Measurements from ENCODE around the gene DEPP1.

Gene DEPP1

DNA sequence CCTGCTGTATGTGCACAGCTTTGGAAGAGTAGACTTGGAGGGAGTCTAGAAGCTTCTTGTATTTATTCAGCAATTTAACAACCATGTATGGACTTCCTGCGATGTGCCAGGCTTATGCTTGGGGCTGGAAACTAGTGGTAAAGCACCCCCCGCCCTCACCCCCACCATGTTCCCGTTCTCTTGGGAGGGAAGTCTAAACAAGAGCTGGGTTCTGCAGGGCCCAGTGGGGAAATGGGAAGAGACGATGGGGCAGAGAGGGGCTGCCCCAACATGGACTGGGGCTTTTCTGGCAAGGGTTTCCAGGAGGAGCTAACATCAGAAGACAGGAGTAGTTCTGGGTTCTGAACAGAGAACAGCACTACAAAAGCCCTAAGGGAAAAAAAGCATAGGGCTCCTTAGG, 11.0 kb downstream of the DEPP1 start:
- H3K4me3 ChIP-seq (ENCODE audit: insufficient read length, low read depth) = no peak overlapping the region
- no peaks in the 10 kb centered on the region for H3K27me3 ChIP-seq (ENCODE audit: insufficient read depth, insufficient read length)
- no peak for DNase-seq (ENCODE audit: low read depth, low spot score)
- no peak for TF ChIP-seq YY1 (IDR thresholded peaks at IDR 0.05; ENCODE audit: insufficient read depth, insufficient read length)
- no peak for TF ChIP-seq ZNF274 (IDR thresholded peaks at IDR 0.05; ENCODE audit: low read depth, low read length)
- no peak for TF ChIP-seq SUZ12 (IDR thresholded peaks at IDR 0.05; ENCODE audit: extremely low read depth, insufficient read depth, insufficient read length)
- peaks cover 28% of the 10 kb centered on the region for H3K36me3 ChIP-seq (ENCODE audit: insufficient read depth, insufficient read length, low read length)
- H3K4me1 ChIP-seq (ENCODE audit: insufficient read depth, insufficient read length) = peaks cover 6% of the 10 kb centered on the region
- no peaks in the 10 kb centered on the region for H3K9me3 ChIP-seq (ENCODE audit: insufficient read depth, low read length)
- H3K9ac ChIP-seq (ENCODE audit: insufficient read length, low read depth) = no peak overlapping the region

DNA sequence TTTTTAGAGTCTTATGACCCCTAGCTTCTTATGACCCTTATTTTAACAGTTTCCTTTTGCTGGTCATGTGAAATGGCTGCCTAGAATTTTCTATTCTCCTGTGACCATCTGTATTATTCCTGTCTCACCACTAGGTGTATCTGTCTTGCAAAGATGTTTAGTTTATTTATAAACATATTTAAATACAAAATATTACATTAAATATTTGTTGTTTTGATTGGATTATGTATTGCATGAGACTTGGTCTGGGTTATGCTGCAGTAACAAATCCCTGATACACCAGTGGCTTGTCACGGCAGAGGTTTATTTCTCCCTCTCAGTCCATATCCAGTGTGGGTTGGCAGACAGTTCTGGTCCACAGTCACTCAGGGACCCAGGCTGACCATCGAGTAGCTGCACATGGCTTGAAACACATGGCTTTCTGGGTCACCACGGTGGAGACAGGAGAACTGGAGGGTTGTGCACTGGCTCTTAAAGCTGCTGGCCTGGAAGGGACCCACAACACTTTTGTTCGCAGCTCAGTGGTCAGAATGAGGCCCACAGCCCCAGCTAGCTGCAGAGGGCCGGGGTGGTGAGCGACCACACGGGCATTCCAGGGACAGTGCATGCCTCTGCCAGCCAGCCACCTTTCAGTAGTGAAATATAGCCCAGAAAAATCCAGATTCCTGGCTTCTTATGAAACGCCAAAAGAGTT, 11.6 kb downstream of the DEPP1 start:
- no peak overlapping the region for H3K4me3 ChIP-seq (ENCODE audit: insufficient read length, low read depth)

DNA sequence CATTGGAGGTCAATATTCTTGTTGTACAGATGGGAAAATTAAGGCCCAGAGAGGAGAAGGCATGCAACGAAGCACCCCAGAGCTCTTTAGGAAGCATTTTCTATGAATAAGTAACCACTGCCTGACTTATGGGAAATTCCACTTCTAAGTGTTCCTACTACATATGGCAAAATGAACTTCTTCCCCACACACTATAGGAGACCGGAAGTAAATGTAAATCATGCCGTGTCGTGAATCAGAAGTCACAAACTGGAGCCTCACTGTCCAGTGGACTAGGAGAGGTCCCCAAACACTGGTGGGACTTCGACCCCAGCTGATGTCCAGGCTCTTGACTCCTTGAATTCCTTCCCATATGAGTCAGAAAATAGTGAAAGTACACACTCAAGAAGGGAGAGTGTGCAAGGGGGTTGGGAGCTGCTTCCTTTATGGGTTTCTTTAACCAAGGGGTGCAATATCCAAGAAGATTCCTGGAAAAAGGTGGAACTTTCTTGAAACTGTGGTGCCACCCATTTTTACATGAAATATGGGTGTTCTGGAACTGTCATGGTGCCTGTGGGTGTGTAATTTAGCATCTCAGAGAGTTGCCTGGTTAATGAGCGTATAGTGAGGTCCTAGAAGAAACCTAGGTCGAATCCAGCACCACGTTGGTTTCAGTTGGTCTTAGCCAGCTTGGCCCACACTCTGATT, 12.3 kb downstream of the DEPP1 start:
- no peak for DNase-seq (ENCODE audit: low read depth, low spot score)
- no peak overlapping the region for H3K9ac ChIP-seq (ENCODE audit: insufficient read length, low read depth)
- peaks cover 9% of the 10 kb centered on the region for H3K4me1 ChIP-seq (ENCODE audit: insufficient read depth, insufficient read length)
- no peaks in the 10 kb centered on the region for H3K27me3 ChIP-seq (ENCODE audit: insufficient read depth, insufficient read length)
- H3K4me3 ChIP-seq (ENCODE audit: insufficient read length, low read depth) = no peak overlapping the region
- H3K36me3 ChIP-seq (ENCODE audit: insufficient read depth, insufficient read length, low read length) = peaks cover 23% of the 10 kb centered on the region
- no peaks in the 10 kb centered on the region for H3K9me3 ChIP-seq (ENCODE audit: insufficient read depth, low read length)
- TF ChIP-seq ZNF274 (IDR thresholded peaks at IDR 0.05; ENCODE audit: low read depth, low read length) = no peak
- TF ChIP-seq SUZ12 (IDR thresholded peaks at IDR 0.05; ENCODE audit: extremely low read depth, insufficient read depth, insufficient read length) = no peak
- no peak for TF ChIP-seq YY1 (IDR thresholded peaks at IDR 0.05; ENCODE audit: insufficient read depth, insufficient read length)

More for the DNA sequence above, 11.6 kb downstream of the DEPP1 start:
- Histone ChIP-seq H3K36me3 (ENCODE audit: insufficient read depth, insufficient read length, low read length) (peaks cover 29% of the 10 kb centered on the region), H3K9ac (ENCODE audit: insufficient read length, low read depth) (no peak overlapping the region), H3K27me3 (ENCODE audit: insufficient read depth, insufficient read length) (no peaks in the 10 kb centered on the region), H3K4me1 (ENCODE audit: insufficient read depth, insufficient read length) (peaks cover 8% of the 10 kb centered on the region), H3K9me3 (ENCODE audit: insufficient read depth, low read length) (no peaks in the 10 kb centered on the region)
- TF ChIP-seq ZNF274 (IDR thresholded peaks at IDR 0.05; ENCODE audit: low read depth, low read length) (no peak), YY1 (IDR thresholded peaks at IDR 0.05; ENCODE audit: insufficient read depth, insufficient read length) (no peak), SUZ12 (IDR thresholded peaks at IDR 0.05; ENCODE audit: extremely low read depth, insufficient read depth, insufficient read length) (no peak)
- no peak for DNase-seq (ENCODE audit: low read depth, low spot score)

DNA sequence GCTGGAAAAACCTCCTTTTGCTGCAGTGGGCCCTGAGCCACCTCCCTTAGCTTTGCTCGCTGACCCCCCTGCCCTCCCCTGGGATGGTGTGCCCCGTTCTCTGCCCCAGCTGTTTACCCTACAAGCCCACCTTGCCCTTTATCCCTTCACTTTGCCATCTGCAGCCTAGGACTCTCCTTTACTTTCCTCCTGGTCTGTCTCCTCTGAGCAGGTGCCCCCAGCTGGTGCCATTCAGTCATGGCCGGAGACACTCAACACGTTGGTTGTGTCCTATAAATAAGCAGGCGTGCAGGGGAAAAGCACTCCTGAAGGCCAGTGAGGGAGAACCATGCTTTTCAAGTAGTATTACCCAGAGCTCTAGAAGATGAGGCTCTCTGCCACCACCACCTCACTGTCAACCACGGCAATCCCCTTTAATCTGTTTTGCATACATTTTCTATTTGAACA, 12.9 kb downstream of the DEPP1 start:
- no peak for DNase-seq (ENCODE audit: low read depth, low spot score)
- Histone ChIP-seq H3K4me3 (ENCODE audit: insufficient read length, low read depth) (no peak overlapping the region), H3K36me3 (ENCODE audit: insufficient read depth, insufficient read length, low read length) (peaks cover 17% of the 10 kb centered on the region), H3K9ac (ENCODE audit: insufficient read length, low read depth) (no peak overlapping the region), H3K4me1 (ENCODE audit: insufficient read depth, insufficient read length) (peaks cover 9% of the 10 kb centered on the region), H3K9me3 (ENCODE audit: insufficient read depth, low read length) (no peaks in the 10 kb centered on the region), H3K27me3 (ENCODE audit: insufficient read depth, insufficient read length) (peaks cover under 1% of the 10 kb centered on the region)
- no peak for TF ChIP-seq YY1 (IDR thresholded peaks at IDR 0.05; ENCODE audit: insufficient read depth, insufficient read length)
- no peak for TF ChIP-seq SUZ12 (IDR thresholded peaks at IDR 0.05; ENCODE audit: extremely low read depth, insufficient read depth, insufficient read length)
- no peak for TF ChIP-seq ZNF274 (IDR thresholded peaks at IDR 0.05; ENCODE audit: low read depth, low read length)

DNA sequence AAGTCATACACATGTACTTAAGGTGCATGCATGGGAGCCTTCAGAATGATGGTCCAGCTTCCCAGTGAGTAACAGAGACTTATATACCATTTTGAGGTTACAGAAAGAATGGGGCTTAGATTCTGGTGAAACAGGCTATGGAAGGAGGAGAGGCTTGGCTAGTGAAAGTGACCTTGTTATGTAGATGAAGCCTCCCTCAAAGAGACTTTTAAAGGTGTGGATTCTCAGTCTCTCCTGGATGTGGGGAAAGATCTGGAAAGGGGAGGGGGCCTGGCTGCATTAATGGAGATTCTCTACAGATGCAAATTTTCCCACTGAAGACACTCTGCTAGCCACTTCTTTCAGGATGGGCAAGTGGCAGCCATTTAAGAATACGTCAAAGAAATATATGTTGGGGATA, 13.5 kb downstream of the DEPP1 start:
- no peak for TF ChIP-seq ZNF274 (IDR thresholded peaks at IDR 0.05; ENCODE audit: low read depth, low read length)
- TF ChIP-seq YY1 (IDR thresholded peaks at IDR 0.05; ENCODE audit: insufficient read depth, insufficient read length) = no peak
- no peak for TF ChIP-seq SUZ12 (IDR thresholded peaks at IDR 0.05; ENCODE audit: extremely low read depth, insufficient read depth, insufficient read length)
- DNase-seq (ENCODE audit: low read depth, low spot score) = no peak
- peaks cover 5% of the 10 kb centered on the region for H3K27me3 ChIP-seq (ENCODE audit: insufficient read depth, insufficient read length)
- H3K4me3 ChIP-seq (ENCODE audit: insufficient read length, low read depth) = no peak overlapping the region
- peaks cover 9% of the 10 kb centered on the region for H3K4me1 ChIP-seq (ENCODE audit: insufficient read depth, insufficient read length)
- H3K36me3 ChIP-seq (ENCODE audit: insufficient read depth, insufficient read length, low read length) = peaks cover 13% of the 10 kb centered on the region
- no peak overlapping the region for H3K9ac ChIP-seq (ENCODE audit: insufficient read length, low read depth)
- H3K9me3 ChIP-seq (ENCODE audit: insufficient read depth, low read length) = no peaks in the 10 kb centered on the region

DNA sequence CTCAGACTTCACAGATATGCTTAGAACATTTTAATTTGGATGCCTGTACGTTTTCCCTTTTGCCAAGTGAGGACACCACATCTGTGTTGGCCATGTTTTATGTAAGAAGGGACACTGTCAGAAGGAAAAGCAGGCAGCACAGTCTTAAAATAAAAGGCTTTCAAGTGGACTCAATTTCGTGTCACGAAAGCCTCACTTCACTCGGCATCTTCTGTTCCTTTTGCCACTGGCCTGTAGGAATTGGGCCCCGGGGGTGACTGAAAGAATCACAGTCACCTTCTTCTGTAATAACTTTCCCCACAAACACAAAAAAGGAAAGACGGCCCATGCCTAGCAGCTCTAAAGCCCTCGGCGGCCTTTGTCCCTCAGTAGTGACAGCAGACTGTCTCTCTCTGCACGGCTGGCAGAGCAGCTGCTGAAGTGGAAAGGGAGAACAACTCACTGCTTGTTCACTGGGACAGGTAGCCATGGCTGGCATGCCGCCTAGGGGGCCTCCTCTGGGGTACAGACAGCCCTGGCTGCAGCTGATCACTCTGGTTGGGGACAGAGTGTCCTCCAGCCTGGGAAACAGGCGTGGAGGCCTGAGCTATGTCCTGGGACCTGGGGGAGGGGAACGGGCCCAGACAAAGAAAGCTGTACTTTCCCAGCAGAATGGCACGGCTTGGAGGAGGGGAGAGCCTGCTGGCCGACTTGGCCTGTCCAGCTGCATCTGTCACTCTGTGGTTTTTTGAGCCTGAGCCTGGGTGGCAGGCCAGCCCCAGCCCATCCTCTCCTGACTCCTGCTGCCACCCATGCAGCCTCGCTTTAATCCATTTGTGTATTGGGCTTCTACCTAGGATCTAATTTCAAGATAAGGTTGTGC, 14.6 kb downstream of the DEPP1 start:
- Histone ChIP-seq H3K4me3 (ENCODE audit: insufficient read length, low read depth) (no peak overlapping the region), H3K9ac (ENCODE audit: insufficient read length, low read depth) (peak overlapping the region; percentile 56)

More for the DNA sequence above, 14.6 kb downstream of the DEPP1 start:
- H3K27me3 ChIP-seq (ENCODE audit: insufficient read depth, insufficient read length) = peaks cover 9% of the 10 kb centered on the region
- peaks cover 7% of the 10 kb centered on the region for H3K36me3 ChIP-seq (ENCODE audit: insufficient read depth, insufficient read length, low read length)
- no peak for DNase-seq (ENCODE audit: low read depth, low spot score)
- H3K9me3 ChIP-seq (ENCODE audit: insufficient read depth, low read length) = no peaks in the 10 kb centered on the region
- TF ChIP-seq ZNF274 (IDR thresholded peaks at IDR 0.05; ENCODE audit: low read depth, low read length) (no peak), YY1 (IDR thresholded peaks at IDR 0.05; ENCODE audit: insufficient read depth, insufficient read length) (no peak), SUZ12 (IDR thresholded peaks at IDR 0.05; ENCODE audit: extremely low read depth, insufficient read depth, insufficient read length) (no peak)
- H3K4me1 ChIP-seq (ENCODE audit: insufficient read depth, insufficient read length) = peaks cover 9% of the 10 kb centered on the region

All from NT2/D1 (cell line).